ENCODE measurements around the gene CRIP1. TPM values are rescaled to one million over a fixed set of nuclear protein-coding genes. Genes with fewer than 3 reads are reported as not detected.

CRIP1 gene
- polyA plus RNA-seq, 2 of the 4 experiments (the other 2 are of a cell fraction), result 280 to 999 TPM

DNA sequence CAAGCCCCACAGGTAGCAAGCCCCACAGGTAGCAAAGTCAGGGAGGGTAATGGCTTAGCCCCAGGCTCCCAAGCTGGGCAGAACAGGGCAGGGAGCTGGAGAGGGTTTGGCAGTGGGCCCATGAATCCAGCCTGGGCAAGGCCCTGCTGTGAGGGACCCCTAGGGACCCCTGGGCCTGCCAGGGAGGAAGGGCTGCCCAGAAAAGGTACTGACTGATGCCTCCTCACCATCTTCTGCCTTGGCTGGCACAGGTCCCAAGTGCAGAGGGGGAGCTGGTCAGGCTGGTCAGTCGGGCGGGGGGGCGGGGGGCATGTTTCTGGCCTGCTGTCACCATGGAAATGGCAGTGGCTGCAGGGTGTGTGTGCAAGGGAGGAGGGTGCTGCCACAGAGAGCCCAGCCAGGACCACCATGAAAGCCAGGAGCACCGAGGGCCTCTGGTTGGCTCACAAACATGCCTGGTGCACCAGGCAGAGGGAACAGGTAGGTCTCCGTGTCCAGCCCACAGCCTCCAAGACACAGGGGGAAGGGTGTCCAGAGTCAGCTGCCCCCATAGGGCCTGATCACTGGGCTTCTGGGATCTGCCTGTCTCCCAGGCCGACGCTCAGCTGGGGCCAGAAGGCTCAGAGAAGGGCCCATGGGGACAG, 13.5 kb upstream of the CRIP1 start:
- Histone ChIP-seq H3K4me1 (peaks cover 52% of the 10 kb centered on the region), H3K27ac (peak overlapping the region; percentile 84 to 97), H3K4me3 (peak overlapping the region; percentile 82), H3K4me2 (peak overlapping the region; percentile 99), H3K9me3 (no peaks in the 10 kb centered on the region)
- TF ChIP-seq HEYL (CRISPR knock-in tag; IDR thresholded peaks at IDR 0.05) (no peak), FOXS1 (CRISPR knock-in tag; IDR thresholded peaks at IDR 0.05) (no peak), ZC3H11A (IDR thresholded peaks at IDR 0.05) (no peak), NFE2L2 (conservative IDR thresholded peaks at IDR 0.05; ENCODE audit: low read length) (no peak), HDAC2 (IDR thresholded peaks at IDR 0.05) (no peak), HOXA7 (CRISPR knock-in tag; IDR thresholded peaks at IDR 0.05) (no peak), POLR2A (IDR thresholded peaks at IDR 0.05; ENCODE audit: low read length) (no peak), KDM5A (IDR thresholded peaks at IDR 0.05) (no peak)
- TF ChIP-seq, protein P1, sequence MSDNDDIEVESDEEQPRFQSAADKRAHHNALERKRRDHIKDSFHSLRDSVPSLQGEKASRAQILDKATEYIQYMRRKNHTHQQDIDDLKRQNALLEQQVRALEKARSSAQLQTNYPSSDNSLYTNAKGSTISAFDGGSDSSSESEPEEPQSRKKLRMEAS (IDR thresholded peaks at IDR 0.05), result no peak
- TF ChIP-seq, protein P2, sequence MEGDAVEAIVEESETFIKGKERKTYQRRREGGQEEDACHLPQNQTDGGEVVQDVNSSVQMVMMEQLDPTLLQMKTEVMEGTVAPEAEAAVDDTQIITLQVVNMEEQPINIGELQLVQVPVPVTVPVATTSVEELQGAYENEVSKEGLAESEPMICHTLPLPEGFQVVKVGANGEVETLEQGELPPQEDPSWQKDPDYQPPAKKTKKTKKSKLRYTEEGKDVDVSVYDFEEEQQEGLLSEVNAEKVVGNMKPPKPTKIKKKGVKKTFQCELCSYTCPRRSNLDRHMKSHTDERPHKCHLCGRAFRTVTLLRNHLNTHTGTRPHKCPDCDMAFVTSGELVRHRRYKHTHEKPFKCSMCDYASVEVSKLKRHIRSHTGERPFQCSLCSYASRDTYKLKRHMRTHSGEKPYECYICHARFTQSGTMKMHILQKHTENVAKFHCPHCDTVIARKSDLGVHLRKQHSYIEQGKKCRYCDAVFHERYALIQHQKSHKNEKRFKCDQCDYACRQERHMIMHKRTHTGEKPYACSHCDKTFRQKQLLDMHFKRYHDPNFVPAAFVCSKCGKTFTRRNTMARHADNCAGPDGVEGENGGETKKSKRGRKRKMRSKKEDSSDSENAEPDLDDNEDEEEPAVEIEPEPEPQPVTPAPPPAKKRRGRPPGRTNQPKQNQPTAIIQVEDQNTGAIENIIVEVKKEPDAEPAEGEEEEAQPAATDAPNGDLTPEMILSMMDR (IDR thresholded peaks at IDR 0.05), result no peak
- CTCF ChIA-PET, result interaction anchor here (1.5 to 9.6 kb wide), 5 partner anchors 9 to 55 kb away, joined by 4 to 107 read pairs (median 34); partner anchors contain the start of gene TEDC1
- no peak for DNase-seq (ENCODE audit: low read depth in 1 of 2, low spot score in 1 of 2)
- WGBS (ENCODE audit: missing lambda C conversion rate), result no CpG with 5 or more reads among the region's 7 CpGs
- POLR2A ChIA-PET, result interaction anchor here (1.2 to 2.8 kb wide), 2 partner anchors 8 to 17 kb away, joined by 7 to 17 read pairs; no protein-coding TSS in a partner anchor
- no peak for FAIRE-seq
- peak; percentile 6 to 17 for ATAC-seq

DNA sequence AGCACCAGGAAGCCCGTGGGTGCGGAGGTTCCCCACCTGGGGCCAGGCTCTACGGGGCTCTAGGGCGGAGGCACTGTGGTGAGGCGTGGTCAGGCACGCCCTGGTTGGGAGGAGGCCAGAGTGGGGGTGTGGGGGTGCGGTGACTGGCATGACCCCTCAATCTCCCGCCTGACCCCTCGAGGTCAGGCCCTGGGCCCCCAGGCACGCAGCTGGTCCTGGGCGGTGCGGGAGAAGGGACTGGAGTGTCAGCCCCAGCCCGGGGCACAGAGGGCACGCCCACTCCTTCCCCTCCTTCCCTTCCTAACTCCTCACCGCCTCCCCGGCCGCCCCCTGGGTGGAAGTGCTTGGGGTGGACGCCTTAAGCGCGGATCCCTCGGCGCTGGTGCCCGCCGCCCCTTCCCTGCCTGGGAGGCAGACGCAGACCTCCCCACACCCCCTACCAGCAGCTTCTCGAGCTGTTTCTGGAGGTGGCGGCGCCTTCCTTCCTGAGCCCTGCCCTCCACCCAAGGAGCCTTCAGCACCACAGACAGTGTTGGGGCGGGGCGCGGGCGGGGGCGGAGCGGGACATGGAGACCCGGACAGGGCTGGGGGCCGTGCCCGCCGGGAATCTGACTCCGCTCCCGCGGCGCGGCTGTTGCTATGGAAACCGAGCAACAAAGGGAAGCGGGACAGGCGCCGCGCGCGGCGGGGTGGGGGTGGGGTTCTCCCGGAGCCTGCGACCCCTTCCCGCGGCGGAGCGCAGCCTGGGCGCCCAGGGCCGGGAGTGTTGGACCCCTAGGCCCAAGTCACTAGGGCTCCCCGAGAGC, 12.8 kb upstream of the CRIP1 start:
- H3K4me3 ChIP-seq, result peak overlapping the region; percentile 82
- H3K9me3 ChIP-seq, result no peaks in the 10 kb centered on the region
- FAIRE-seq (no peak), ATAC-seq (peak; percentile 59 to 83), DNase-seq (ENCODE audit: low read depth in 1 of 2, low spot score in 1 of 2) (peak; percentile 89 to 92)
- peak overlapping the region; percentile 84 to 97 for H3K27ac ChIP-seq
- peaks cover 58% of the 10 kb centered on the region for H3K4me1 ChIP-seq
- H3K4me2 ChIP-seq, result peak overlapping the region; percentile 99
- 0% methylated on average over 18 of the region's 60 CpGs for WGBS (ENCODE audit: missing lambda C conversion rate)
- POLR2A ChIA-PET, result interaction anchor here (0.7 to 1.2 kb wide), 2 partner anchors 16 to 71 kb away, joined by 3 to 7 read pairs; no protein-coding TSS in a partner anchor
- CTCF ChIA-PET, result interaction anchor here (1.5 to 9.6 kb wide), 5 partner anchors 9 to 54 kb away, joined by 4 to 107 read pairs (median 34); partner anchors contain the start of gene TEDC1
- TF ChIP-seq JUNB (IDR thresholded peaks at IDR 0.05) (no peak), FOXS1 (CRISPR knock-in tag; IDR thresholded peaks at IDR 0.05) (no peak), EHF (CRISPR knock-in tag; IDR thresholded peaks at IDR 0.05) (no peak), NFE2L2 (conservative IDR thresholded peaks at IDR 0.05; ENCODE audit: low read length) (no peak), RFX5 (IDR thresholded peaks at IDR 0.05) (peak; percentile 79), EHMT2 (IDR thresholded peaks at IDR 0.05; ENCODE audit: low read depth) (peak; percentile 52; the same call in 1 of the 2 replicates), JUN (IDR thresholded peaks at IDR 0.05) (peak in 1 of 2 experiments; percentile 35; a peak in 2 of 5 replicates), POLR2A (IDR thresholded peaks at IDR 0.05; ENCODE audit: low read length) (no peak), HDAC2 (IDR thresholded peaks at IDR 0.05) (no peak), POLR2AphosphoS2 (conservative IDR thresholded peaks at IDR 0.05; ENCODE audit: low read length) (no peak), BHLHE40 (IDR thresholded peaks at IDR 0.05; ENCODE audit: low read depth, low read length) (no peak), TP53 (CRISPR knock-in tag; IDR thresholded peaks at IDR 0.05) (no peak), TFCP2L1 (CRISPR knock-in tag; IDR thresholded peaks at IDR 0.05) (no peak), ZFP36 (IDR thresholded peaks at IDR 0.05; ENCODE audit: borderline replicate concordance, partially characterized antibody) (no peak), RAD21 (conservative IDR thresholded peaks at IDR 0.05 in 1 of 2, IDR thresholded peaks at IDR 0.05 in 1 of 2) (no peak), KDM1A (IDR thresholded peaks at IDR 0.05; ENCODE audit: low read depth) (no peak), ESRRA (IDR thresholded peaks at IDR 0.05; ENCODE audit: borderline replicate concordance, low read length) (no peak), KDM5A (IDR thresholded peaks at IDR 0.05) (no peak), FOSL2 (IDR thresholded peaks at IDR 0.05) (no peak), FOSL2 (CRISPR knock-in tag; IDR thresholded peaks at IDR 0.05) (no peak)
- TF ChIP-seq, protein P2 (IDR thresholded peaks at IDR 0.05), result no peak
- TF ChIP-seq, protein P3, sequence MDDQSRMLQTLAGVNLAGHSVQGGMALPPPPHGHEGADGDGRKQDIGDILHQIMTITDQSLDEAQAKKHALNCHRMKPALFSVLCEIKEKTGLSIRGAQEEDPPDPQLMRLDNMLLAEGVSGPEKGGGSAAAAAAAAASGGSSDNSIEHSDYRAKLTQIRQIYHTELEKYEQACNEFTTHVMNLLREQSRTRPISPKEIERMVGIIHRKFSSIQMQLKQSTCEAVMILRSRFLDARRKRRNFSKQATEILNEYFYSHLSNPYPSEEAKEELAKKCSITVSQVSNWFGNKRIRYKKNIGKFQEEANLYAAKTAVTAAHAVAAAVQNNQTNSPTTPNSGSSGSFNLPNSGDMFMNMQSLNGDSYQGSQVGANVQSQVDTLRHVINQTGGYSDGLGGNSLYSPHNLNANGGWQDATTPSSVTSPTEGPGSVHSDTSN (IDR thresholded peaks at IDR 0.05), result no peak; the same call in 1 of the 2 replicates
- TF ChIP-seq, protein P4, sequence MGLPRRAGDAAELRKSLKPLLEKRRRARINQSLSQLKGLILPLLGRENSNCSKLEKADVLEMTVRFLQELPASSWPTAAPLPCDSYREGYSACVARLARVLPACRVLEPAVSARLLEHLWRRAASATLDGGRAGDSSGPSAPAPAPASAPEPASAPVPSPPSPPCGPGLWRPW (IDR thresholded peaks at IDR 0.05), result no peak
- TF ChIP-seq, protein P1 (IDR thresholded peaks at IDR 0.05), result peak; percentile 43; the same call in 1 of the 2 replicates
- TF ChIP-seq, protein P5, sequence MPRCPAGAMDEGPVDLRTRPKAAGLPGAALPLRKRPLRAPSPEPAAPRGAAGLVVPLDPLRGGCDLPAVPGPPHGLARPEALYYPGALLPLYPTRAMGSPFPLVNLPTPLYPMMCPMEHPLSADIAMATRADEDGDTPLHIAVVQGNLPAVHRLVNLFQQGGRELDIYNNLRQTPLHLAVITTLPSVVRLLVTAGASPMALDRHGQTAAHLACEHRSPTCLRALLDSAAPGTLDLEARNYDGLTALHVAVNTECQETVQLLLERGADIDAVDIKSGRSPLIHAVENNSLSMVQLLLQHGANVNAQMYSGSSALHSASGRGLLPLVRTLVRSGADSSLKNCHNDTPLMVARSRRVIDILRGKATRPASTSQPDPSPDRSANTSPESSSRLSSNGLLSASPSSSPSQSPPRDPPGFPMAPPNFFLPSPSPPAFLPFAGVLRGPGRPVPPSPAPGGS (IDR thresholded peaks at IDR 0.05), result no peak
